HL-60/S4 (cell line): ENCODE measurements around the gene TOM1L2.
"Not testable (repeated sequence)": the region's sequence is repeated elsewhere in the genome, so short reads cannot be mapped to it uniquely, and the experiment has no call there.

Source experiments
- in situ Hi-C: fragments of 300-500 bp; cut with MboI; formaldehyde crosslinking; loops from 2 replicates; pipeline ENCODE4 v1.14.3; 2022; ENCODE audit warnings: low sequenced_read_pairs

Gene TOM1L2

GRCh38 chr17:17971431-17972125 is 622 bp downstream of the TOM1L2 start:
- in situ Hi-C loops: no loop called here

DNA sequence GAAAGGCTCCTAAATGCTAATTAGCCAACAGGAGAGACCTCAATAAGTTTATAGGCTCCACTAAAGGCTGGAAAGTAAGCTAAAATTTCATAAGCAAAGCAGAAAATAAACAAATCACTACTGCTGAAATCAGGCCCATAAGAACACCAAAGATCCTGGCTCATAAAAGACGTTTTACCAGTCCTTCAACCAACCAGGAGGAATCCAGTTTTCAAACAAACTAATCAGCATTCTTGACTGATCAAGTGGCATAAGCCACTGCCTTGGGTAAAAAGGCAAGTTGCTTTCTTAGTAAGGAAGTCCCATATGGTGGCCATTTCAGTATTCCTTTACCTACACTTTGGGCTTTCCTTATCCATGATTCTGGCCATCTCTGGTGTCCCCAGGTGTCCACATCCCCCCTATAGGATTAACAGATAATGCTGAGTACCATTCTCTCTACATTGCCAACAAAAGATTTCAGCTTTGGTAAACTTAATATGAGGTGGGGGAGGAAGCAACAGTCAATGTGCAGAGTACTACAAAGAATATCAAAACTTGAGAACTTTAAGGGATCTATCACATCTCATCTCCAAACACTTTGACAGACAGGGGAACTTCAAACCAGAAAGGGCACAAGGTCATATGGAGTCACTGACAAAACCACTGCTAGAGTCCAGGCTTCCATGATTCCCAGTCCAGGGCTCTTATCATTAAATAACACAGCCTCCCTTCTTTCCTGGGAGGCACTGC is 1.3 kb downstream of the TOM1L2 start:
- in situ Hi-C loops: no loop called here

DNA sequence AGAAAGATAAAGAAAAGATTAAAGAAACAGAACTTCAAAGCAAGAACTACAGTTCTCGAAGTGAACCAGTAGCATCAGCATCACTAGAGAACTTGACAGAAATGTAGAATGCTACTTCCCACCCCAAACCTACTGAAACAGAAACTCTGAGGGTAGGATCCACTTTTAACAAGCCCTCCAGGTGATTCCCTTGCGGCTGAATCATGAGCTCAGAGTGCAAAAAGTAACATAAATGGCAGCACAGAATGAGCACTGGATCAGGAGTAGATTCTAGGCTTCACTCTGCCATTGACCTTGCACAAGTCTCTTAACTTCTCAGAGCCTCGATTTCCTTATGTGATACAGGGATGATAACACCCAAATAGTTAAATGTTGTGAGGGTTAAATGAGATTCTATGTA is 5.8 kb downstream of the TOM1L2 start:
- in situ Hi-C loops: no loop called here

DNA sequence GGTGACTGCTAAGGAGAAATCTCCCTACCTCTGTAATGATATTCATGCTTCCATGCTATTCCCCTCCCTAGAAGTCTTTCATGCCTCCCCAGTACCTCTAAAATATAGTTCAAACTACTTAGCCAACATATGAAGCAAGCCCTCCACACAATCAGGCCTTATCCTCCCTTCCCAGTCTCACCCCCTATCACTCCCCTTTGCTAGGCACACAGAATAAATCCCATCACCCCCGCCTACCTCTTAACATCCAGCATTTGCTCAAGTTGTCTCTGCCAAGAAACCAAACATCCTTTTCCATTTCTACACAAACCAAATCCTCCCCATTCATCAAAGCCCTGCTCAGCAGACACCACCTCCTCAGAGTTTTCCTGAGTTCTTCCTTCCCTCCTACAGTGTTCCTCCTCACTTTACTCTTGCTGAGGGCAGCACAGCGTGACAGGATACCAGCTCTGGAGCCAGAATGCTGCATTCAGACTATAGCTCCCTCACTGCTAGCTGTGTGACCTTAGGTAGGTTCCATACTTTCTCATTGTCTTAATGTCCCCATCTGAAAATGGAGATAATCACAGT is 7.0 kb downstream of the TOM1L2 start:
- in situ Hi-C loops: no loop called here

DNA sequence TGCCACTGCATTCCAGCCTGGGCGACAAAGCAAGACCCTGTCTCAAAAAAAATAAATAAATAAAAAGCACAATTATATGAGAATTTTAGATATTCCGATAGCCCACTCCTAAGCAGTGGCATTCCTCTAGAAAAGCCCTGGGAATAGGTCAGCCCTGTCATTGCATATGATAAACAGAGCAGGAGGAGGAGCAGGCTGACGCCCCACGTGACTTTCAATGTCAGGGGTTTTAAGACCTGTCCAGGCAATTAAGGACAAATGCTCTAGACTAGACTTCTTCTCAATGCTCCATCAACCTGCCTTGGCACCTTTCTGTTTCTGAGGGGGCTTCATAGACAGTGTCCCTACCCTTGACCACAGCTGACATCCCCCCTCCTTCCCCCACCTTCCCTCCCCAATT is 7.5 kb downstream of the TOM1L2 start:
- in situ Hi-C loops: no loop called here

DNA sequence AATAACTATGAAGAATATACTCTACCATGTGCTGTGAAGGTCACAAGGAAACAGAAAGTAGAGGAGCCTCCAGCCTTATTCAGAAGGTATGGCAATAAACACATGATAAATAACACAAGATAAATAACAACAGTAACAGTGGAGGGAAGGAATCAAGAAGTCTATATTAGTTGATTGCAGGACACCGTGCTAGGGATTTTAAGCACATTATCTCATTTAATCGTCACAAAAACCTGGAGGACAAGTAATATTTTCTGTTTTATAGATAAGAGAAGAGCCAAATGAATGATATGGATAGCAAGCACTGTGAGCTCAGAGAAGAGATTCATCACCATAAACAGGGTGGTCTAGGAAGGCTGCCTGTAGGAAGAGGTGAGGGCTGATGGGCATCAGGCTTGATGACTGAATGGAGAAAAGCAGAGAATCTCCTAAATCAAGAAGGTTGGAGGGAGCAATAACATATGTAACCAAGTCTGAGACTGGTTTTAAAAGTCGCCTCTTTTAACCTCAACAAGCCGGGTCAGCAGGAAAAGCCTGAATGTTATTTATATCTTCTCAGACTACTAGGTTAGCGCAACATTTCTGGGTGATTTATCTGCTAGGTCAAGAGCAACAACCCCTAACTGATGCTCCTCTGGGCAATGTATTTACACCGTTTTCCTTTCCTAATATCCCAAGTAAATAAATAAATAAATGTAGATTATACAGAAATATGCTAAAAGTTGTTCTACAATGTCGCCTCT is 8.3 kb downstream of the TOM1L2 start:
- in situ Hi-C loops: no loop called here

DNA sequence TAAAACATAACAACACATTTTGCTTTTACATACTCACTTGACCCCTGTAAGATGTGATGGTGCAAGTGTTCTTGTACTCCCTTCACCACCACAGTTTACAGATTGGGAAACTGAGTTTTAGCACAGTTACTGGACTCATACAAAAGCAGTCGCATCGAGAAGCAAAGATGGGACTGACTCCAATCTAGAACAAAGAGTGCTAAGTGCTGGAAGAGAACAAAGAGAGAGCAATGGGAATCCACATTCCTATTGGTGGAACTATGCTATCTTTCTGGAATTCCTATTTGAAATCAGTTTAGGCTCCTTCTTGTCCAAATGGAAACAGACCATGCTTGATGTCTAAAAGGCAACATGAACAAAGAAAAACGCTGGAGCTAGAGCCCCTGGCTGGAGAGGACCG is 9.1 kb downstream of the TOM1L2 start:
- in situ Hi-C loops: no loop called here

- in situ Hi-C loops: no loop called here
These were observed 11.6 kb downstream of the TOM1L2 start for GRCh38 chr17:17960500-17961030.

DNA sequence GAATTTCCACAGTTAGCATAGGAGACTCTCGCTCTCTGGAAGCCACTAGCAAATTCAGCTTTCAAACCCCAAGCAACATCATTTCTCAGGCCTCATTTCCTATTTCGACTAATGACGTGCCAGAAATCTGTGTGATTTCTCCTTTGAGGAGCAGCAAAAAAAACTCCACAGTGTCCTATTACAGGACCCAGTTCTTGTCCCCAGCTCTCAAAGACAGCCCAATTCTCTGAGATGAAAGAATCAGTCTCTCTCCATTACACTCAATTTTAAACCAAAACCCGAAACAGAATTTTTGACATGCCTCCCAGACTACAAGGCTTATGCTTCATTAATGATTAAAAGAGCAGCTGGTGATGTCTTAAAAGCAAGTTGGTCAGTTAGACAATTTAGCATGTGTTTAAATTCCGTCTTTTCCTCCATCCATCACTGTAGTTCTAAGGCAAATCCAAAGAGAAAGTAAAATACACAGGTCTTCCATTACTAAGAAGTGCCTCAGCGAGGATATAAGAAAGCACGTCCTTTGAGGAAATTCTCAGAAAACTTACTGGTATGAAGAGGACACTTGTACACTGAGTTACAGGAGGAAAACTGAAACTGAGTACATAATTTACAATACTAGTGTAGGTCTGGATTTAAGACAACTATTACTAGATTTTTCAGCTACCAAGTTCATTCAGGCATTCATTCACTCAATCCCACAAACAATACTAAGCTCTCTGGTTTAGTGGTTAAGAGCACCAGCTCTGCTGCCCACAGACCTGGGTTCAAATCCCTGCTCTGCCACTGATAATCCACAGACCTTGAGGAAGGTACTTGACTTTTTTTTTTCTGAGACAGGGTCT is 12.5 kb downstream of the TOM1L2 start:
- in situ Hi-C loops: no loop called here

DNA sequence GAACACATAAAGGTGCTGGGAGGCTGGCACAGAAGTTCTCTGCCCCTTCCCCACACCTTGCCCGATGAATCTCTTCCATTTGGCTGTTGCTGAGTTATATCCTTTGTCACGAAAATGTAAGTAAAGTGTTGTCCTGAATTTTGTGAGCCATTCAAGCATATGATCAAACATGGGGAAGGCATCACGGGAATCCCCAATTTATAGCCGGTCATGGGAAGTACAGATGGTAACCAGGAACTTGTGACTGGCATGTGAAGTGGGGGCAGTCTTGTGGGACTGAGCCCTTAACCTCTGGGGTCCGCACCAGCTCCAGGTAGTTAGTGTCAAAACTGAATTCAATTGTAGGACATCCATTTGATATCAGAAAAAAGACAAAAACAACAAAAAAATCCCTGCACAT is 13.2 kb downstream of the TOM1L2 start:
- in situ Hi-C loops: no loop called here

GRCh38 chr17:17957584-17957916 is 14.7 kb downstream of the TOM1L2 start:
- in situ Hi-C loops: no loop called here

DNA sequence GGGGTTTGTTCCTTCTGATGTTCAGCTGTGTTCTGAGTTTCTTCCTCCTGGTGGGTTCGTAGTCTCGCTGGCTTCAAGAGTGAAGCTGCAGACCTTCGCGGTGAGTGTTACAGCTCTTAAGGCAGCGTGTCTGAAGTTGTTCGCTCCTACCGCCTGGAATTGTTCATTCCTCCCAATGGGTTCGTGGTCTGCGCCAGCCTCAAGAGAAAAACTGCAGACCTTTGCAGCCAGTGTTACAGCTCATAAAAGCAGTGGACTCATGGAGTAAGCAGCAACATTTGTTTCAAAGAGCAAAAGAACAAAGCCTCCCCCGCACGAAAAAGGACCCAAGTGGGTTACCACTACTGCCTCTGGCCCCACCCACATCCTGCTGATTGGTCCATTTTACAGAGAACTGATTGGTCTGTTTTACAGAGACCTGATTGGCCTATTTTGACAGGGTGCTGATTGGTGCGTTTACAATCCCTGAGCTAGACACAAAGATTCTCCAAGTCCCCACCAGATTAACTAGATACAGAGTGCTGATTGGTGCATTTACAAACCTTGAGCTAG is 16.3 kb downstream of the TOM1L2 start:
- in situ Hi-C loops: not testable (repeated sequence)

DNA sequence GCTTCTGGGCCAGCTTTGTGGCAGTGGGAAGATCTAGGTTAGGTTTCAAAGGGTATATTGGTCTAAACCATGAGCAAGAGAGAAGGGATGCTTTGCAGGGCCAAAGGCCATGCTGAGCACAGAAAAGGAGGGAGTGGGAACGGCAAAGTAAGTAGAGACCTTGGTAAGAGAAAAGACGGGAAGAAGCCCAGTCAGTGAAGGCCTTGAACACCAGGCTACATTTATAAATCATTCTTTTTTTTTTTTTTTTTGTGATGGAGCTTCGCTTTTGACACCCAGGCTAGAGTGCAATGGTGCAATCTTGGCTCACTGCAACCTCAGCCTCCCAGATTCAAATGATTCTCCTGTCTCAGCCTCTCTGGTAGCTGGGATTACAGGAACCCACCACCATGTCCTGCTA is 18.1 kb downstream of the TOM1L2 start:
- in situ Hi-C loops: no loop called here

GRCh38 chr17:17952691-17953090 is 19.5 kb downstream of the TOM1L2 start:
- in situ Hi-C loops: no loop called here

DNA sequence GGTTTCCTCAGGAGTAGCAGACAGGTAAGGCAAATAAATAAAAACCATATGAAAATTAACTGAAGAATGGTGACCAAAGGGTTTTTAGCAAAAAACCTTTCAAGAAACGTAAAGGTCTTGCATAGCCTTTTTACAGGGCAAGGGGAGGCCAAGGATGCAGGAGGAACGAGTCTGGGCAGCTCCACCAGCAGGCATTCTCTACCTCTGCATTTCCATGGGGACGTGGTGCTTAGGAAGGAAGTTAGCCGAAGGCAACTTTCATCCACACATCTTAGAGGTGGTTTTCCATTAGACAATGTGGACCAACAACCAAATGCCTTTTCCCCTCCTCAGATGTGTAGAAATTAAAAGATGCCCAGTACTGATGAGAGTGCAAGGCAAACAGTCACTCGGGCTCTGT is 20.7 kb downstream of the TOM1L2 start:
- in situ Hi-C loops: no loop called here

- in situ Hi-C loops: no loop called here
These were observed 21.4 kb downstream of the TOM1L2 start for GRCh38 chr17:17950806-17951205.

DNA sequence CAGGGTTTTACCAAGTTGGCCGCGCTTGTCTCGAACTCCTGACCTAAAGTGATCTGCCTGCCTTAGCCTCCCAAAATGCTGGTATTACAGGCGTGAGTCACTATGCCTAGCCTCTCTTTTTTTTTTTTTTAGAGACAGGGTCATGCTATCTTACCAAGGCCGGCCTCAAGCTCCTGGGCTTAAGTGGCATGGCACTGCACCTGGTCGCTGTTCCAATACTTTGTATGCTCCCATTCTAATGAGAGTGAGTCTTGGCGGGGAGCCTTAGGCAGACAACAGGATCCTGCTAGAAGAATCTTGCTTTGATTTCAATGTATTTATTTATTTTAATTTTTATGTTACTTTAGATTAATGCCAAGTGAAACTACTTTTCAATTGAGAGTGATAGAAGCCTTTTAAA is 21.9 kb downstream of the TOM1L2 start:
- in situ Hi-C loops: no loop called here

GRCh38 chr17:17947966-17948365 is 24.2 kb downstream of the TOM1L2 start:
- in situ Hi-C loops: no loop called here

- in situ Hi-C loops: no loop called here
These were observed 24.9 kb downstream of the TOM1L2 start for GRCh38 chr17:17947309-17947708.

- in situ Hi-C loops: no loop called here
These were observed 26.1 kb downstream of the TOM1L2 start for GRCh38 chr17:17946093-17946492.
